Activated effector memory CD4-positive, alpha-beta T cell treated with Interleukin-2 at 50 U/mL for 16 hours (primary cell): ENCODE results near the gene PCBP3.
"Not testable (repeated sequence)": the region's sequence is repeated elsewhere in the genome, so short reads cannot be mapped to it uniquely, and the experiment has no call there.

Experiments used
- DNase-seq: peaks from one replicate; pipeline ENCODE4 v3.0.0-alpha.2; 2020

Gene PCBP3

GRCh38 chr21:45792682-45793383, 149.3 kb downstream of the PCBP3 start:
- no peak for DNase-seq

- no peak for DNase-seq
Observed at GRCh38 chr21:45794027-45794426, 150.5 kb downstream of the PCBP3 start.

GRCh38 chr21:45796003-45796402, 152.5 kb downstream of the PCBP3 start:
- DNase-seq: no peak

- DNase-seq: no peak
Observed at GRCh38 chr21:45797338-45797737, 153.8 kb downstream of the PCBP3 start.

- no peak for DNase-seq
Observed at GRCh38 chr21:45799765-45800338, 156.3 kb downstream of the PCBP3 start.

GRCh38 chr21:45800339-45801080, 157.0 kb downstream of the PCBP3 start:
- DNase-seq: no peak

GRCh38 chr21:45801129-45801964, 157.8 kb downstream of the PCBP3 start:
- no peak for DNase-seq

- no peak for DNase-seq
Observed at GRCh38 chr21:45801989-45802388, 158.5 kb downstream of the PCBP3 start.

- DNase-seq: no peak
Observed at GRCh38 chr21:45802425-45802824, 158.9 kb downstream of the PCBP3 start.

- DNase-seq: no peak
Observed at GRCh38 chr21:45802956-45803617, 159.6 kb downstream of the PCBP3 start.

GRCh38 chr21:45803618-45804340, 160.3 kb downstream of the PCBP3 start:
- no peak for DNase-seq

- no peak for DNase-seq
Observed at GRCh38 chr21:45804809-45805313, 161.3 kb downstream of the PCBP3 start.

GRCh38 chr21:45805321-45805720, 161.8 kb downstream of the PCBP3 start:
- no peak for DNase-seq

GRCh38 chr21:45806042-45806441, 162.5 kb downstream of the PCBP3 start:
- no peak for DNase-seq

GRCh38 chr21:45808663-45809062, 165.1 kb downstream of the PCBP3 start:
- DNase-seq: not testable (repeated sequence)

GRCh38 chr21:45809421-45809820, 165.9 kb downstream of the PCBP3 start:
- DNase-seq: no peak

- DNase-seq: no peak
Observed at GRCh38 chr21:45811136-45811535, 167.6 kb downstream of the PCBP3 start.

- not testable (repeated sequence) for DNase-seq
Observed at GRCh38 chr21:45814210-45814940, 170.8 kb downstream of the PCBP3 start.

GRCh38 chr21:45815781-45816180, 172.3 kb downstream of the PCBP3 start:
- not testable (repeated sequence) for DNase-seq

- DNase-seq: no peak
Observed at GRCh38 chr21:45816794-45817193, 173.3 kb downstream of the PCBP3 start.

- no peak for DNase-seq
Observed at GRCh38 chr21:45817345-45817744, 173.8 kb downstream of the PCBP3 start.
